K562 (cell line): ENCODE data around the gene DAG1.

Experiments used
- CBFB ChIP-seq: sonication (generic); formaldehyde crosslinking; IDR thresholded peaks from 2 replicates; pipeline ENCODE4 v1.4.0; 2020; ENCODE audit warnings: mild to moderate bottlenecking, missing genetic modification reagents
- CTCF ChIP-seq, 3 experiments: IDR thresholded peaks in 2 of 3; conservative IDR thresholded peaks in 1 of 3; 2 replicates each; pipeline ENCODE4 v1.5.1; 2011 to 2012; ENCODE audit warnings: low read length in 3 of 3, mild to moderate bottlenecking in 3 of 3, control low read depth in 2 of 3, improper control_type of control experiment in 1 of 3, inconsistent platforms in 1 of 3, low read depth in 1 of 3, mixed read lengths in 1 of 3, moderate library complexity in 1 of 3; ENCODE audit not compliant: insufficient read depth in 2 of 3
- MAFK ChIP-seq: IDR thresholded peaks from 2 replicates; pipeline ENCODE4 v1.6.1; 2011; ENCODE audit warnings: low read length, improper control_type of control experiment
- NONO ChIP-seq, 2 experiments: fragments of 200-400 bp in 1 of 2; fragments of 450-650 bp in 1 of 2; formaldehyde crosslinking in 1 of 2; IDR thresholded peaks; 2 replicates each; pipeline ENCODE4 v1.6.1; 2017; ENCODE audit warnings: low read depth in 2 of 2, mild to moderate bottlenecking in 2 of 2, moderate library complexity in 2 of 2, low read length in 1 of 2
- PTTG1 ChIP-seq: fragments of 450-650 bp; IDR thresholded peaks from 2 replicates; pipeline ENCODE4 v1.6.1; 2016; ENCODE audit warnings: low read depth, mild to moderate bottlenecking, missing genetic modification characterization, missing compliant biosample characterization
- ZNF217 ChIP-seq: sonication (generic); formaldehyde crosslinking; IDR thresholded peaks from 2 replicates; pipeline ENCODE4 v1.8.0; 2022; ENCODE audit warnings: mild to moderate bottlenecking, missing genetic modification reagents
- ZNF780A ChIP-seq: fragments of 250-450 bp; sonication (Bioruptor Pico); IDR thresholded peaks from 2 replicates; pipeline ENCODE4 v1.5.0; 2021; ENCODE audit warnings: mild to moderate bottlenecking
- TF ChIP-seq, protein P1 (sequence below): IDR thresholded peaks from 2 replicates; pipeline ENCODE4 v1.6.1; 2011; ENCODE audit not compliant: insufficient read length; ENCODE audit errors: extremely low read depth

DNA sequence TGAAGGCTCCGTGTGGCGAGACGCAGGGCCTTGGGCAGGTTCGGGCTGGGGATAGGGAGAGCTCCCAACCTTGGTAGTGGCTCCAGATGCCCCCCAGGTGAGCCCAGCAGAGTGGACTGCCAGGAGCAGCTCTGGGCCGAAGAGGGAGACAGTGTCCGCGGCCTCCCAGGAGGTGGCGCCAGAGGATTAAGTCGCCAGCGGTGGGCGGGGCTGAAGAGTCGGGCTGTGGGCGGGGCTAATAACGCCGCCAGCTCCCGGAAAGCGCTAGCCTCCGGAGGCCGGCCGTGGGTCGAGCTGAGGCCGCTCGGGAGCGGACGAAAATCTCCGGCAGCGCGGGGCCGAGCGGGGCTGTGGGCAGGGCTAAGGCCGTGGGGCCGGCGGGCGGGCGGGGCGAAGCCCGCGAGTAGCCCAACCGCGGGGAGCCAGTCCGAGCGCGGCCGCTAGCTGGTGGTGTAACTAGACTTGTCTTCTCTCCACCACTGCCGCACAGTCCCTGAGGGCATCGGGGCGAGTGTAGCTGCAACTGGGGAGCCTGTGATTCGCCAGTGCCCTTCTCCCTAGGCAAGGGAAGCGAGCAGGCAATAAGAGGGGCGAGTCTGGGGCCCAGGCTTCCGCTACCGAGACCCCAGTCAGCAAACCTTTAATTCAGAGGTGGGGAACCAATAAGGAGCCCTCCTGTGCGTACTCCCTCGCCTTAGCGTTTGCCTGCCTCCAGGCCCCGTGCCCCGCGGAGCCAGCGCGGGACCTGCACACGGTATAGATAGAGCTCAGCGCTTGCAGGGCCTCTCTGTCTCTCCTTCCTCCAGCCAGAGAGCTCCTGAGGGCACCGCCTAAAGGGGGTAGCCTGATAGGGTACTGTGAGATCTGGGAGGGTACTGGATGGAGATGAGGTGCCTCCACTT is 69.8 kb downstream of the DAG1 start:
- TF ChIP-seq NONO (IDR thresholded peaks at IDR 0.05; ENCODE audit: low read depth in 2 of 2, low read length in 1 of 2) (no peak), CTCF (IDR thresholded peaks at IDR 0.05 in 2 of 3, conservative IDR thresholded peaks at IDR 0.05 in 1 of 3; ENCODE audit: insufficient read depth in 2 of 3, low read depth in 1 of 3, low read length in 3 of 3) (peak; percentile 66 to 85 (median 81)), MAFK (no peak), ZNF780A (CRISPR knock-in tag) (no peak), PTTG1 (tag) (no peak), ZNF217 (CRISPR knock-in tag) (no peak), CBFB (CRISPR knock-in tag) (no peak)
- TF ChIP-seq, protein P1, sequence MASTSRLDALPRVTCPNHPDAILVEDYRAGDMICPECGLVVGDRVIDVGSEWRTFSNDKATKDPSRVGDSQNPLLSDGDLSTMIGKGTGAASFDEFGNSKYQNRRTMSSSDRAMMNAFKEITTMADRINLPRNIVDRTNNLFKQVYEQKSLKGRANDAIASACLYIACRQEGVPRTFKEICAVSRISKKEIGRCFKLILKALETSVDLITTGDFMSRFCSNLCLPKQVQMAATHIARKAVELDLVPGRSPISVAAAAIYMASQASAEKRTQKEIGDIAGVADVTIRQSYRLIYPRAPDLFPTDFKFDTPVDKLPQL: no peak
